ENCODE results near the gene USP40.

Gene USP40

GRCh38 chr2:233556881-233557736 lies 9.5 kb downstream of the USP40 start:
- DNase-seq (ENCODE audit: low read depth in 2 of 2), result no peak

GRCh38 chr2:233553366-233553765 lies 13.2 kb downstream of the USP40 start:
- DNase-seq (ENCODE audit: low read depth in 2 of 2), result no peak

DNA sequence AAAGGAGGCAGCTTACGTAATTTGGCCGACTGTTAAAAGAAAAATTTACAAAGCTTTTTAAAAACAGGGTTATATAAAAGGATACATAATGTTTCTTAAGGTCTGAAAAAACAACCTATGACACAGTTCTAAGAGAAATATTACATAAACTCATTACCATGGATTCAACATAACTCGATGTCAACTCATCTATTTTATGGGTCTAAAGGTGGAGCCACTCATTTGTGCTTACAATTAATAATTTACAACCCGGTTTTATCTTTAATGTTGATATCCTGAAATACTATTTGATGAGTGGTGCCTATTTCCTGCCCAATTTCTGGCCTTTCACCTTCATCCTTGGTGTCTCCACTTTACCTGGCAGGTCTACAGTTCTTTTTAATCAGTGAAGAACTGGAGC lies 15.1 kb downstream of the USP40 start:
- DNase-seq (ENCODE audit: low read depth in 2 of 2), result no peak

GRCh38 chr2:233546774-233547173 lies 19.8 kb downstream of the USP40 start:
- DNase-seq (ENCODE audit: low read depth in 2 of 2), result no peak

GRCh38 chr2:233546101-233546500 lies 20.5 kb downstream of the USP40 start:
- no peak for DNase-seq (ENCODE audit: low read depth in 2 of 2)

GRCh38 chr2:233544200-233544610 lies 22.4 kb downstream of the USP40 start:
- no peak for DNase-seq (ENCODE audit: low read depth in 2 of 2)

DNA sequence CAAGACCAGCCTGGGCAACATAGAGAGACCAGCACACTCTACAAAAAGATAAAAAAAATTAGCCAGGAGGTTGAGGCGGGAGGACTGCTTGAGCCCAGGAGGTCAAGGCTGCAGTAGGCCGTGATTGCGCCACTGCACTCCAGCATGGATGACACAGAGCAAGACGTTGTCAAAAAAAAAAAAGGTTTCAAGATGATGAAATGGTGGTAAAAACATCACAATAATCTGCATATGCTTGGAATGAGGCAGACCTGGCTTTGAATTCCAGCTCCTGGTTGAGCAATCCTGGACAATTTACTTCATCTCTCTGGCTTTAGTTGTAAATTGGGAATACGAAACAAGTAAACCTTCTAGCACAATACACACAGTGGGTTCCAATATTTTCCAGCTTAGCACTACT lies 24.1 kb downstream of the USP40 start:
- no peak for DNase-seq (ENCODE audit: low read depth in 2 of 2)

DNA sequence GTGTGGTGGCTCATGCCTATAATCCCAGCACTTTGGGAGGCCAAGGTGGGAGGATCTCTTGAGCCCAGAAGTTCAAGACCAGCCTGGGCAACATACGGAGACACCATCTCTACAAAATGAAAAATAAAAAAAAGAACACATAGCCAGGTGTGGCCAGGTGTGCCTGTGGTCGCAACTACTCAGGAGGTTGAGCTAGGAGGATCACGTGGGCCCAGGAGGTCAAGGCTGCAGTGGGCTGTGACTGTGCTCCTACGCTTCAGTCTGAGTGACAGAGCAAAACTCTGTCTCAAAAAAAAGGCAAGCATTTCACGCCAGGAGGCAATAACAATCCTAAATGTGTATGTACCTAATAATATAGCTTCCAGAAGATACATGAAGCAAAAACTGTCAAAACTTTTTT lies 27.8 kb downstream of the USP40 start:
- no peak for DNase-seq (ENCODE audit: low read depth in 2 of 2)

DNA sequence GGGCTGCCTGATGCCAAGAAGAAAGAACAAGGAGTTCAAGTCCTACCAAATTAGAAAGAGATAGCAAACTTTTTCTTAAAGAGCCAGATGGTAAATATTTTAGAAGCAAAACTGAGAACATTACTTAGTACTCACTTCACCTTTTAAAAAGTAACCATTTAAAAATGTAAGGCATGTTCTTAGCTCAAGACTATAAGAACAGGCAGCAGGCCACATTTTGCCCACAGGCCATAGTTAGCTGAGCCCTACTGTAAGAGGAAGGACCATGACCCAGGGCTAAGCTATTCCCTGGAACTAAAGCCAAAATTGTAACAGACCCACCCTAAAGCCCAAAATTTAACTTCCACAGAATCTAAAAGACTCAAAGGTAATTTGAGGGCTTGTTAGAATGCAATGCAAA lies 31.3 kb downstream of the USP40 start:
- no peak for DNase-seq (ENCODE audit: low read depth in 2 of 2)

- no peak for DNase-seq (ENCODE audit: low read depth in 2 of 2)
Observed at GRCh38 chr2:233532971-233533370, 33.6 kb downstream of the USP40 start.

DNA sequence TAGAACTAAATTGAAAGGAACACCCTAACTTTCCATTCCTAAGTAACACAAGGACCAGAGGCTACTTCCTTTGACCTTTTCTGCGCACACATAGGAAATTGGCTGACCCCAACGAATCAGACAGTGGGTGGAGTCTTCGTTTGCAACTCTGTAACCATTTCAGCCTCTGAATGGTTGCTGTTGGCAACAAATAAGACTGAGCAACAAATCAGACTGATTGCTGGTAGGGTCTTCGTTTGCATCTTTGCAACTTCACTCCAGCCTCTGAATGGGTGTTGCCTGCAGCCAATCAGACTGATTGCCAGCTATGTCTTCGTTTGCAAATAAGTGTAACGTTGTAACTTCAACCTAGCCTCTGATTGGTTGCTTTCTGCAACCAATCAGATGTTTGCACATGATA lies 34.6 kb downstream of the USP40 start:
- DNase-seq (ENCODE audit: low read depth in 2 of 2), result no peak

- no peak for DNase-seq (ENCODE audit: low read depth in 2 of 2)
Observed at GRCh38 chr2:233530381-233530780, 36.2 kb downstream of the USP40 start.

DNA sequence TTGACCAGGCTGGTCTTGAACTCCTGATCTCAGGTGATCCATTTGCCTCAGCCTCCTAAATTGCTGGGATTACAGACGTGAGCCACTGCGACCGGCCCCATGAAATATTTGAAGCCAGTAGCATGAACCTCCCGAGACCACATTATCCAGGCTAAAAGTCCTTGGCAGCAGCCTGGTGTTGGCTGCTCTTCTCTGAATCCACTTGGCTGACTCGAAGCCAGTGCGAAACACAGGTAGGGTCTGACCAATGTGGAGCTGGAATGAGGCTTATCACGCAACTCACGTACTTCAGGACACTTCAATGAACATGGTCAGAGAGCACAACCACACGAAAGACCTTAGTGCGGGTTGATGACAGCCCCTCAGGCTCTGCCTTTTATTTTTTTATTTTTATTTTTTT lies 38.4 kb downstream of the USP40 start:
- no peak for DNase-seq (ENCODE audit: low read depth in 2 of 2)

GRCh38 chr2:233525791-233526190 lies 40.8 kb downstream of the USP40 start:
- DNase-seq (ENCODE audit: low read depth in 2 of 2), result no peak

- no peak for DNase-seq (ENCODE audit: low read depth in 2 of 2)
Observed at GRCh38 chr2:233519787-233520611, 46.6 kb downstream of the USP40 start.

- no peak for DNase-seq (ENCODE audit: low read depth in 2 of 2)
Observed at GRCh38 chr2:233513953-233514655, 52.5 kb downstream of the USP40 start.

DNA sequence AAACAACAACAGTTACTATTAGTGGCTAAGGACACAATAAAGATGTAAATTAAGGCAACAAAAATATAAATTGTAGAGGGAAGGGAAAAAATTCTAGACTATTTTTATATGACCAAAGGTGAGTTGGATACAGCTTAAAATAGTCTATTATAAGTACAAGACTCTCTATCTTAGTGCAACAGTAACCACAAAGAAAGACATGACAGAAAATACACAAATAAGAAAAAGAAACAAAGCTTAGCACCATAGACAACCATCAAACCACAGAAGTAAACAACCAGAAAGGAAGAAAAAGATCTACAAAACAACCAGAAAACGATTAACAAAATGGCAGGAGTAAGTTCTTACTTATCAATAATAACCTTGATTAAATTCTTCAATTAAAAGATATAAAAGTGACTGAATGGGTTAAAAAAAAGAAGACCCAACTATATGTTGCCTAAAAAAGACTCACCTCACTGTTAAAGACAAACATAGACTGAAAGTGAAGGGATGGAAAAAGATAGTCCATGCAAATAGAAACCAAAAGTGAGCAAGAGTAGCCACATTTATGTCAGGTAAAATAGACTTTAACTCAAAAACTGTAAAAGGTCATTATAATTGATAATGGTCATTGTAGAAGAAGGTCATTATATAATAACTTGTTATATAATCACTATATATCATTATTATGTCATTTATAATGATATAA lies 62.5 kb downstream of the USP40 start:
- DNase-seq (ENCODE audit: low read depth in 2 of 2), result no peak

- DNase-seq (ENCODE audit: low read depth in 2 of 2), result no peak
Observed at GRCh38 chr2:233503481-233503880, 63.1 kb downstream of the USP40 start.

DNA sequence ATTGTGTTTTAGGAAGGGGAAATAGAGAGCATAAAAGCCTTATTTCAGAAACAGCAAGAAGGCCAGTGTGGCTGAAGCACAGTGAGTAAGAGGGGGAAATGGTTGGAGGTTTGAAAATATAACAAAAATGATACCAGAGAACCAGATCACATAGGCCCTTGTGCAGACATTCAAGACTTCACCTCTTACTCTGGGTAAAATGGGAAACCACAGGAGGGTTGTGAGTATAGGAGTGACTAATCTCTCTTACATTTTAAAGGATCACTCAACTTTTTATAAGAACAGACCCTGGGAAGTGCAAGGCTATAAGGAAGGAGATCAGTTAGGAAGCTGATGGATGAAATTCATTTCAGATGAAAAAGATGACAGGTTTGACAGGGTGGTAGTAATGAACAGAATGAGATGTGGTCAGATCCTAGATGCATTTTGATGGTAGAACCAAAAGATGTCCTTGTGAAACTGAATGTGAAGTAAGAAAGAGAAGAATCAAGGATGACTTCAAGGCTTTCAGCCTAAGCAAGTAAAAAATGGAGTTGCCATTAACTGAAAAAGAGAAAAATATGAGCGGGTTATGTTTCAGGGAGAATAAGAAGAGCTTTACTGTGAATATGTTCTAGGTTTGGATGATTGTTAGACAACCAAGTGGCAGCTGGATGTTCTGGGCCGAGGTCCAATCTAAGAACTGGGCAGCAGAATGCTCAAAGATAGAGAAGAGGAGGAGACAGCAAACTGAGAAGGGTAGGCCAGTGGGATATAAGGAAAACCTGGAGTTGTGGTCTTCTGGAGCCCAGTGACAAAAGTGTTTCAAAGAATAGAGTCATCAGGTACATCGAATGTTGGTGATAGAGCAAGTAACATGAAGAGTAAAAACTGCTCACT lies 65.1 kb downstream of the USP40 start:
- DNase-seq (ENCODE audit: low read depth in 2 of 2), result no peak

- DNase-seq (ENCODE audit: low read depth in 2 of 2), result no peak
Observed at GRCh38 chr2:233499928-233500327, 66.7 kb downstream of the USP40 start.

DNA sequence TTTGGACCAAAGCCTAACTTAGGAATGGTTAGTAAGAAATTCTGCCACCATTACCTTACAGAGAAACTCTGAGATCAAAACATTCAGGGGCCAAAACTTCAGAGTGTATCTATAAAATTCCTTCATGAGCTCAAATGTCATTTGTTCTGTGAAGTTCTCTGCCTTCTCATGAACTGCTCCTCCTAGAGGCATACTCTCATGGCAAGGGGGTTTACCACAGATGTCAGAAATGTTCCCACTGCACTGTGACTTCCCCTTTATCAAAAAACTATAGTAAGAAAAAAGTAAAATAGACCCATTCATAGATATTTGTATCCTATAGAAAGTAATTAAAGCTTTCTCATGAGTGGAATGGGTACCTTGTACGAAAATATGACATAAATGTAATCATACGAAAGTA lies 68.5 kb downstream of the USP40 start:
- DNase-seq (ENCODE audit: low read depth in 2 of 2), result no peak

Data from stimulated activated CD8-positive, alpha-beta memory T cell treated with anti-CD3 and anti-CD28 coated beads, Interleukin-2, amount 100 ng/mL, for 1 hour (primary cell).